Lung (tissue), 12 donors: ENCODE results near the gene PFKL. TPM values are rescaled to one million over a fixed set of nuclear protein-coding genes. Genes with fewer than 3 reads are reported as not detected.

ENCODE experiments used
- ATAC-seq: fragments of 200-7000 bp; cut with Tn5 transposase; one replicate; pipeline ENCODE4 v1.9.1; 2020; ENCODE audit warnings: moderate number of reproducible peaks; ENCODE audit not compliant: insufficient read depth, low FRiP score
- DNase-seq, 3 donors: peaks; one replicate each; pipeline ENCODE4 v3.0.0-alpha.2; 2013 to 2017
- H3K27ac ChIP-seq, 2 donors: one replicate each; pipeline ENCODE4 v1.5.1; 2013; ENCODE audit warnings: mild to moderate bottlenecking in 2 of 2, moderate library complexity in 2 of 2, control low read depth in 1 of 2, inconsistent platforms in 1 of 2, low read depth in 1 of 2, low read length in 1 of 2
- H3K27me3 ChIP-seq, 3 donors: one replicate each; pipeline ENCODE4 v1.5.1; 2013; ENCODE audit warnings: low read length in 2 of 3; ENCODE audit not compliant: control insufficient read depth in 3 of 3, insufficient read depth in 3 of 3
- H3K36me3 ChIP-seq, 4 donors: one replicate each; pipeline ENCODE4 v1.5.1; 2013; ENCODE audit warnings: low read length in 4 of 4, mild to moderate bottlenecking in 1 of 4, moderate library complexity in 1 of 4; ENCODE audit not compliant: control insufficient read depth in 4 of 4, insufficient read depth in 4 of 4
- H3K4me1 ChIP-seq, 5 donors: one replicate each; pipeline ENCODE4 v1.5.1; 2013; ENCODE audit warnings: low read length in 5 of 5, mild to moderate bottlenecking in 2 of 5, moderate library complexity in 1 of 5; ENCODE audit not compliant: control insufficient read depth in 5 of 5, insufficient read depth in 5 of 5
- H3K4me3 ChIP-seq: one replicate; pipeline ENCODE4 v1.5.1; 2013; ENCODE audit warnings: mild to moderate bottlenecking, control low read depth, moderate library complexity
- H3K9ac ChIP-seq, 2 donors: one replicate each; pipeline ENCODE4 v1.5.1; 2013; ENCODE audit warnings: low read length in 2 of 2, control low read depth in 1 of 2; ENCODE audit not compliant: insufficient read depth in 1 of 2
- H3K9me3 ChIP-seq, 4 donors: one replicate each; pipeline ENCODE4 v1.5.1; 2013; ENCODE audit warnings: low read length in 3 of 4, mild to moderate bottlenecking in 1 of 4, moderate library complexity in 1 of 4; ENCODE audit not compliant: control insufficient read depth in 4 of 4, insufficient read depth in 3 of 4
- CTCF ChIP-seq: IDR thresholded peaks from 2 replicates; pipeline ENCODE4 v1.5.1; 2012; ENCODE audit warnings: mild to moderate bottlenecking; ENCODE audit errors: control extremely low read depth, extremely low read depth
- WGBS, 2 donors: extraction: QIAGEN DNeasy Blood & Tissue Kit; methylation state at CpG; one replicate each; pipeline ENCODE4 v1.1.7; 2013; 5-methylcytosine and 5-hydroxymethylcytosine counted together
- polyA plus RNA-seq, 2 donors: library from polyadenylated mRNA; stranded (reverse); fragments of 200-250 nt; gene quantifications; one replicate each; pipeline ENCODE4 v1.2.1, GENCODE V29; 2013
- total RNA-seq, 2 donors: library from RNA; depleted of rRNA in 1 of 2; stranded (reverse); fragments of >200 nt in 1 of 2; gene quantifications; one replicate each; pipeline ENCODE4 v1.2.1, GENCODE V29; 2014 to 2021
- donor health status: control.
- donor health status: control.
- donor health status: Bipolar disorder and iron deficiency.
- donor health status: healthy.
- donor health status: DM: yes; HTN: yes; CAD: no.

Gene PFKL
- total and polyA plus RNA-seq, 4 donors = 63.4 to 129 (median 103) TPM

GRCh38 chr21:44314561-44314960 is 14.7 kb downstream of the PFKL start:
- Histone ChIP-seq H3K9me3 (peaks cover 0 to 3% (median 0%) of the 10 kb centered on the region in 4 donors), H3K27me3 (no peaks in the 10 kb centered on the region), H3K27ac (no peak overlapping the region), H3K4me3 (no peak overlapping the region), H3K4me1 (peaks cover 0 to 15% (median 5%) of the 10 kb centered on the region in 5 donors), H3K9ac (no peak overlapping the region), H3K36me3 (peaks cover 3 to 89% (median 26%) of the 10 kb centered on the region in 4 donors)
- WGBS, 2 donors = 94 to 96% methylated on average over 10 to 11 of the region's 11 CpGs
- TF ChIP-seq CTCF = no peak
- no peak for DNase-seq
- ATAC-seq = no peak

- DNase-seq = no peak
- no peak overlapping the region for H3K27ac ChIP-seq
- H3K4me3 ChIP-seq = no peak overlapping the region
- H3K36me3 ChIP-seq = peaks cover 3 to 87% (median 26%) of the 10 kb centered on the region in 4 donors
- no peak for ATAC-seq
- no peaks in the 10 kb centered on the region for H3K27me3 ChIP-seq
- peaks cover 0 to 14% (median 5%) of the 10 kb centered on the region in 5 donors for H3K4me1 ChIP-seq
- WGBS, 2 donors = 89 to 90% methylated on average over 12 to 16 of the region's 16 CpGs
- no peak overlapping the region for H3K9ac ChIP-seq
- TF ChIP-seq CTCF = no peak
- peaks cover 0 to 3% (median 0%) of the 10 kb centered on the region in 4 donors for H3K9me3 ChIP-seq
Measured at GRCh38 chr21:44315691-44316203, 15.9 kb downstream of the PFKL start.

GRCh38 chr21:44316277-44316900 is 16.5 kb downstream of the PFKL start:
- peaks cover 0 to 1% (median 0%) of the 10 kb centered on the region in 4 donors for H3K9me3 ChIP-seq
- no peak overlapping the region for H3K27ac ChIP-seq
- DNase-seq = no peak
- no peaks in the 10 kb centered on the region for H3K27me3 ChIP-seq
- 95 to 97% methylated on average over 27 of the region's 27 CpGs for WGBS, 2 donors
- TF ChIP-seq CTCF = no peak
- ATAC-seq = no peak
- no peak overlapping the region for H3K9ac ChIP-seq
- no peak overlapping the region for H3K4me3 ChIP-seq
- H3K4me1 ChIP-seq = peaks cover 0 to 8% (median 0%) of the 10 kb centered on the region in 5 donors
- peaks cover 3 to 85% (median 20%) of the 10 kb centered on the region in 4 donors for H3K36me3 ChIP-seq
